Stimulated activated CD4-positive, alpha-beta T cell treated with anti-CD3 and anti-CD28 coated beads, Interleukin-4, amount 100 ng/mL, for 1 hour (primary cell): Measurements from ENCODE around the gene PDE4DIP.
"Not testable (repeated sequence)": the region's sequence is repeated elsewhere in the genome, so short reads cannot be mapped to it uniquely, and the experiment has no call there.

Experiments used
- DNase-seq: peaks from one replicate; pipeline ENCODE4 v3.0.0-alpha.2; 2020

PDE4DIP gene

GRCh38 chr1:148874408-148875388 is 30.5 kb downstream of the PDE4DIP start:
- DNase-seq: not testable (repeated sequence)

DNA sequence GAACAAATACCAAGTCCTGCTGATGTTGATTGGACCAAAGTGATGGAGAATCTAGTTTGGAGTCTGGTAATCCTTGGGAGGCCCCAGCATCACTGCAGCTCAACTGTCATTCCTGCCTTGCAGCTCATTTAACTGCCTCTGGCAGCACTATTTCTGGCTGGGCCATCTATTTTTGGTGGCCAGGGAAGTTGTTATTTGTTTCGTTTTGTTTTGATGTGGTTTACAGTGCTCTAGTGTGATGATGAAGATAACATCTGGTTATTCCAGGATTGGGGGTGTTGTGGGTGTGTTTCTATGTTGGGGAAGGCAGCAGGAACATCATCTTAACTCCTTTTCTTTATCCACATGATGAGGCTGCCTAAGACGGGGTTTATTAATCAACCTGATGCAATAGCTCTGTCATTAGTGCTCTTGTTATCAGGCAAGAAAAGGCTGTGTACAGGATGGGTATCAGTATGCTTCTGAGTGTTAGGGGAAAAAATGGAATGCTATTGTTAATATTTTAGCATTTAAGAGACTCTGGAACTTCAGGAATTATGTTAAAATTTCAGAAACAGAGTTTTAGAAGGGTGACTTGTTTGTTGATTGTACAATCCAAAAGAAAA is 35.7 kb downstream of the PDE4DIP start:
- not testable (repeated sequence) for DNase-seq

- not testable (repeated sequence) for DNase-seq
These were observed 37.0 kb downstream of the PDE4DIP start for GRCh38 chr1:148881261-148881660.

DNA sequence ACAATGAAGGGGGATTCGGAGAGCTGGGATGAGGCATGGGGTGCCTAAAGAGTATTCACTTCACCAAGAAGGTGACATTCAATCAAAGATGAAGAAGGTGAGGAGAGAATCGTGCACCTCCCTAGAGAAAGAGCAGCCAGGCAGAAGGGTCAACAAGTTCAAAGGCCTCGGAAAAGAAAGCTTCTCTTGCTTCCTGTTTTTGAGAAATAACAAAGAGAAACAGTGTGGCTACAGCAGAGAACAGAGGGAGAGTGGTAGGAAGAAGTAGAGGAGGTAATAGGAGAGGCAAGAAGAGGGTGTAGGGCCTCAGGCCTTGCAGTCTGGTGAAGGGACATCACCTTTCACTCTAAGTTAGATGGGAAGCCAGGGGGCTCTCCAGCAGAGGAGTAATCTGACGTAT is 41.0 kb downstream of the PDE4DIP start:
- not testable (repeated sequence) for DNase-seq

DNA sequence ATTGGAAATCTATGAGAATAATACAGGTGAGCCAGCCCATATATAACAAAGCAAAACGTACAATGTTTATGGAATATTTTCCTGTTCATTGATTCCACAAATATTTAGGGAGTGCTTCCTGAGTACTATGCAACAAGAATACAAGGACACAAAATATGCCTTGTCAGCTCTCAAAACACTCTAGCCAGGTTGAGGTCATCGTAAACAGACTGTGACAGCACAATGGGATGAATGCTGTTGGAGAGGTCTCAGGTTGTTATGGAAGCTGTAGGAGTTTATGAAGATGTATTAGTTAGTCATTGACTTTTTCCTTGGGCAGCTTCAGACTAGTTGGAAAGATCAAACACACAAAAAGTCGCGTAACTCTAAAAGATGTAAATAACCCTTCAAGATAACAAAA is 42.1 kb downstream of the PDE4DIP start:
- DNase-seq: not testable (repeated sequence)

DNA sequence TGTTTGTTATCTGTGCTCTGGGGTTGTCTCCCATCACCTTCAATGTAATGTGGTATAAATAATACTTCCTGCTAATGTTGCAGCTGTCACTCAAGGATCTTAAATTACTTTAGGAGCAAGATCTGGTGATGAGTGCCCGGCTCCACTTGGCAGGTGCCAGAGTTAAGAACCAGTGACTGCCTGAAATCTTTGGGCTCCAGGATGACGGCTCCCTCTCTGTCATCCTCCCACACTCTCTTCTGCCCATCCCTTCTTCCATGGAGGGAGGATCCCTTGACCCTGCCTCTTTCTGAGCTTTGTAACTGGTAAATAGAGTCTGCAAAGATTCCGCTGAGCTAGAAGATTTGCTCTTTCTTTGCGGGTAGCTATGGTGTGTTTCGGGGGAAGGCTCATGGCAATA is 44.4 kb downstream of the PDE4DIP start:
- not testable (repeated sequence) for DNase-seq

GRCh38 chr1:148889267-148890074 is 45.2 kb downstream of the PDE4DIP start:
- not testable (repeated sequence) for DNase-seq

DNA sequence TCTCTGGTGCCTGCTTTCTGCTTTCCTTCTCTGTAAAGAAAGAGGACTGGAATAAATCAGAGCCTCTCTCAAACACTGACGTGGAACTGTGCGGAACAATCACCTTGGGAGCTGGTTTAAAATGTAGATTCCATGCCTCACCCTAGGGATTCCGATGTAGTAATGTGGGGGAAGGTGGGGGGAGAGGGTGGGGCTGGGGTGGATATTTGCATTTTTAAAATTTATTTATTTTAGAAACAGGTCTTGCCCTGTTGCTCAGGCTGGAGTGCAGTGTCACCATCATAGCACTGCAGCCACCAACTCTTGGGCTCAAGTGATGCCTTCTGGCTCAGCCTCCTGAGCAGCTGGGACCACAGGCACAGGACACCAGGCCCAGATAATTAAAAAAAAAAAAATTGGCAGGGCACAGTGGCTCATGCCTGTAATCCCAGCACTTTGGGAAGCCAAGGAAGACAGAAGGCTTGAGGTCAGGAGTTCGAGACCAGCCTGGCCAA is 45.9 kb downstream of the PDE4DIP start:
- not testable (repeated sequence) for DNase-seq

GRCh38 chr1:148894360-148895352 is 50.4 kb downstream of the PDE4DIP start:
- DNase-seq: not testable (repeated sequence)

GRCh38 chr1:148900026-148900425 is 55.8 kb downstream of the PDE4DIP start:
- not testable (repeated sequence) for DNase-seq

DNA sequence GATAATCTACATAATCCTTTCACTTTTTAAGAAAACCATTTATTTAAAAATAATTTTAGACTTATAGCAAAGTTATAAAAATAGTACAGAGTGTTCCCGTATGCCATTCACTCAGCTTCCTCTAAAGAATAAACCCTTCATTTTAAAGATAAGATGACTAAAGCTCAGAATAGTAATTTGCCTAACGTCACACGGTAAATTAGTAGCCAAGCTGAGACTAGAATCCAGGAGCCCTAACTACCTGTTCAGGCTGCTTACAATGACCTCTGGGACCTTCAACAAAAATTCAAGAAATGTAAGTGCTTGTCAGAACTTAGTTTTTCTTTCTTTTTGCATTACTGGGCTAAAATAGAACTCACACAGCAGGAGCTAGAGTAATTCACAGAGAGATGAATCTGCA is 56.5 kb downstream of the PDE4DIP start:
- DNase-seq: not testable (repeated sequence)

DNA sequence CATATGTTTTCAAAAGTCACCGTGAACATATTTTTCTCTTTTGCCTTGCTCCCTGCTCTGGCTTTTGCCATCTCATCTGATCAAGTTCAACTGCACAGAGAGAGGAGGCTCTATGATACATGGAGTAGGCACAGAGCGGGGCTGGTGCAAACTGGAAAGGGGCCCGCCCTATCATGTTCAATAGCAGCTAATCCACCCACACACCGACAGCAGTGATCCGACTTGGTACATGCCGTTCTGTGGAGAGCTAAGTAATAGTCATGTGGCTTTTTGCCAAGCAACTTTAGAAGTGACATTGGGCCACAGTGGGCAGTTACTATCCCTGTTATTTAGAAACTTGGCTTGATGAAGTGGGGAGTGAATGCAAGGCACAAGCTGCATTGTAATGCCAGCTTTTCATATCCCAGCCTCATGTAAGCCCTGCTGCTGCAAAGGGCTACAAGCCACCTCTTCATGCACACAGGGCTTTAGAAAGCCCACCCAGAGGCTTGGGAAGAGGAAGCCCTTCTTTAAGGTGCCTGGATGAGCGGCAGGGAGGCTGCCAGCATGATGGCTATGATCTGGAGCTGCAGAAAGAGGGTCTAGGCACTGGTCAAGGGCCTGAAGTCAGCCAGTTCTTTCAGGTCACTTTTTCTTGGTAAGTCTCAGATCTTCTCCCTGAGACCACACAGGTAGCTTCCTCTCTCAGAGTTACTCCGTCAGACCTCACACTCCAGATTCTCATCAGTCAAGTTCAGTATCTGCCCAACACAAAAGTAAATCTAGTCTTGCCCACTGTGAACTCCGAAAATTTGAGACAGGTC is 57.1 kb downstream of the PDE4DIP start:
- not testable (repeated sequence) for DNase-seq

- not testable (repeated sequence) for DNase-seq
These were observed 57.7 kb downstream of the PDE4DIP start for GRCh38 chr1:148901953-148902341.

DNA sequence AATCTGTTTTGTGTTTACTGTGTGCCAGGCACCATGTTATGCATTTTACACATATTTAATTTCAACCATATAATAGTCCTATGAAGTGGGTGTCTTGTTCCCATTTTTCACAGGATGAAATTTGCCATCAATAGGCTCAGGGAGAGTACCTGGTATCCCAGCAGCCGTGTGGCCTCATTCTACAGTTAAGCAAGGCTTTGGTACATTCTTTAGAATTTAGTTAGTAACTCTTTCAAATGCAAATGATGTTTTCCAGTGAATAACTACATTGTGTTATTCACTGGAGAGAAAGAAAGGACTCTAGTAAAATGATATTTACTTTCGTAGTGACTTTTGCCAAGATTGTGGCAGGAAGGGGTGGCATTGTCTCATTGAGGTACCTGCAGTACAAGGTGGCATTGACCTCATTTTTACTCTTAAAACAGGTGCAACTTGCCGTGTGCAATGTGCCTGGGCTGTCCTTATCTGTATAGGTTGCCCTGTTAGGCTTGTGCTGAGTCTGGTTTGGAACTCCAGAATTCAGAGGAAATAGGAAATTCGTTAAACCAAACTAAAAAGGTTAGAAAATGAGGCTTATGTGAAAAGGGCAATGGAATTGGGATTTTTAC is 65.1 kb downstream of the PDE4DIP start:
- not testable (repeated sequence) for DNase-seq

DNA sequence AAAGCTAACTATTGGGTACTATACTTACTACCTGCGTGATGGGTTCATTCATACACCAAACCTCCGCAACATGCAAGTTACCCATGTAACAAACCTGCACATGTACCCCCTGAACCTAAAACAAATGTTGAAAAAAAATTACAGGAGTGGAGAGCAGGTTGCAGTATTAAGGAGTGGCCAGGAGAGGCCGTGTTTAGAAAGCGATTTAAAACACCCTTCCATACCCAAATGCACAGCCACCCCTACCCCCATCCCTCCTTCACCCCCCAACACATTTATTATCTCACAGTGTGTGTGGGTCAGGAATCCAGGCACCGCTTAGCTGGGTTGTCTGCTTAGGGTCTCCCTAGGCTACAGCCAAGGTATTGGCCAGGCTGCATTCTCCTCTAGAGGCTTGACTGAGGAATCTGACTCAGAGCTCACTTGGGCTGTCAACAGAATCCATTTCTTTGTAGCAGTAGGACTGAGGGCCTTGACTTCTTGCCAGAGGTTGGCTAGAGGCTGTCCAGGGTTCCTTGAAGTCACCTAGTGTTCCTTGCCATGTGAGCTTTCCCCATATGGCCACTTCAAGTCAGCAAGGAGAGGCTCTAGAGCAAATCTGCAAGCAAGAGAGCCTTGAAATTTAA is 67.2 kb downstream of the PDE4DIP start:
- DNase-seq: not testable (repeated sequence)

- DNase-seq: not testable (repeated sequence)
These were observed 72.0 kb downstream of the PDE4DIP start for GRCh38 chr1:148916222-148916621.

GRCh38 chr1:148916695-148917348 is 72.6 kb downstream of the PDE4DIP start:
- DNase-seq: not testable (repeated sequence)

- not testable (repeated sequence) for DNase-seq
These were observed 74.7 kb downstream of the PDE4DIP start for GRCh38 chr1:148918836-148919447.

DNA sequence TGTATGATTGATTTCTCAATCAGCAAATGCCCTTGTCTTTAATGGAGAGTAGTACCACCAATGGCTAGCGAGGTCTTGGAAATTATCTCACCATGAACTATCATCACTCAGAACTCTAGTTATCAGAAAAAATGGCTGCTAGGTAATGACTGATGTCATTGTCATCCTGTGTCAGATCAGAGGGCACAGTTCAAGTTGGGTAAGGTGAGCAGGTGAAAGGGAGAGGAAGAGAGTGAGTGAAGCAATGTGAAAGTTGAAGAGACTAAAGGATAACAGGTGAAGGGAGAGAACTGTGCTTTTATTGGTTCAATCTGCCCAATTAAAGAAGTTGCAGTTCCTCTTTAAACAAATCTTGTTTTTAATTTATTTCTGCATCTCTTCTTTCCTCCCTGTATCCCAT is 76.8 kb downstream of the PDE4DIP start:
- not testable (repeated sequence) for DNase-seq
